Measurements from ENCODE around the gene CTNNBL1. TPM values are rescaled to one million over a fixed set of nuclear protein-coding genes. Genes with fewer than 3 reads are reported as not detected.

Gene CTNNBL1
- total RNA-seq, 1 experiment from 2014 or later = 64.4 TPM

DNA sequence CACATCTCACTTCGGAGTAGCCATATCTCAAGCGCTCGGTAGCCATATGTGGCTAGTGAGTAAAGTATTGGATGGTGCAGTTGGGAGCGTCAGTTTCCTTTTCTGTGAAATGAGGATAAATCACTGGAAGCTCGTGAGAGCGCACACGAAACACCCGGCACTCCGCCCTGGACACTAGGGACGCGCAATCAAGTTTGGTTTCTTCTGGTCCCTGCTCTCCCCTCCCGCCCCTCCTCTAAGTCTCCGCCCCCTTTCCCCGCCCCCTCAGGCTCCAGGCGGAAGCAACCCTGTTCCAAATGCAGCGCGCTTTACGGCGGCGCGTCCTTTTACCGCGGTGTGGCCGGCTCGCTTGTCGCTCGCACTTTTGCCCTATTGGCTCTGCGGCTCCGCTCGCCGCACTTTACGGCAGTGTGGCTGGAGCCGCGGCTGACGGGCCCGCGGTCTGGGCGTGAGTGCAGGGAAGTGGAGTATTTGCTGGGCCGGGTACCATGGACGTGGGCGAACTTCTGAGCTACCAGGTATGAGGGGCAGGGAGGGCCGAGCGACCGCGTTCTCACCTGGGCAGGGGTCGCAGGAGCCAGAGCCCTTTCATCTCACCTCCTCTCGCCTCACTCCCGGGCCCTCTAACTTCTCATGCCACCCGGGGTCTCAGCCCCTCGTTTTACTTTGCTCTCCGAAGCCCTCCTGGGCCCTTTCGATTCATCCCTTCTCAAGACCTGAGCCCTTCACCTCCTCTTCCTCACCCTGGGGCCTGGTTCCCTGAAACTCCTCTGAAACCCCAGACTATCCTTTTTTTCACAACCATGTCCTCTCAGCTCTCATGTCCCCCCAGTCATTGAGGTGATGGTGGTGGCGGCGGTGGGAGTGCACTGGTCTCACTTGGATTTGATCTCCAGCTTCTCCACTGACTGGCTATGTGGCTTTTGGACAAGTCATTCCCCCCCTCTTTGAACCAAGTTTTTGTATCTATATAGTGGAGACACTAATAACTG is at the start of gene CTNNBL1 (continued):
- TF ChIP-seq STAT6 (CRISPR knock-in tag; conservative IDR thresholded peaks at IDR 0.05; ENCODE audit: low read depth) = no peak

GRCh38 chr20:37644605-37645004 is 49.2 kb upstream of the CTNNBL1 start:
- no peaks in the 10 kb centered on the region for H3K36me3 Mint-ChIP-seq
- TF ChIP-seq FOXJ3 (CRISPR knock-in tag; IDR thresholded peaks at IDR 0.05; ENCODE audit: borderline replicate concordance) = no peak
- no peak for TF ChIP-seq NR2C2 (CRISPR knock-in tag; IDR thresholded peaks at IDR 0.05)
- TF ChIP-seq, protein P1, sequence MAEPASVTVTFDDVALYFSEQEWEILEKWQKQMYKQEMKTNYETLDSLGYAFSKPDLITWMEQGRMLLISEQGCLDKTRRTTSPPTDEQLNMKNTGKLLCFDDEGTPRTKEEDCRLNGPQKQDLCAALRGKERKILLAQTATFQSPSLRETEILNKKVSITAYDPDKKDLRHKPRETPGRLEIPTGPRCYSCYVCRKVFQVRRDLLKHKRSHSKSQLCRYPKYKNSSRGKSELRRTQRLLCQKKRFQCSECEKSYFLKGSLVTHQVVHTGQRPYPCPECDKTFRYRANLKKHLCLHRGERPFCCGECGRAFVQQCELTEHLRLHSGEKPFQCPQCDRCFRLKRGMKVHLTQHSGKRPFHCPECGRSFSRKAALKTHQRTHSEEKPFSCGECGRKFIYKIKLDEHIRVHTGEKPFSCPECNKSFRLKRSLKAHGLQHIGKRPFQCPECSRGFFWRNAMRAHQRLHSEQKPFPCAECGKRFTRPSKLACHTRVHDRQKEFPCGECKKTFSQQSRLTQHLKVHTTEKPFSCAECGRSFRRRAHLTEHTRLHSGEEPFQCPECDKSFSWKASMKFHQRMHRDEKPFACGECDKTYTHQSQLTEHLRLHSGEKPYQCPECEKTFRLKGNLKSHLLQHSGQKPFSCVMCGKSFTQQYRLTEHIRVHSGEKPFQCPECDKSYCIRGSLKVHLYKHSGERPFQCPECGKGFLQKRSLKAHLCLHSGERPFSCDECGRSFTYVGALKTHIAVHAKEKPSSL (CRISPR knock-in tag; conservative IDR thresholded peaks at IDR 0.05) = no peak
- no peak for TF ChIP-seq RORB (CRISPR knock-in tag; IDR thresholded peaks at IDR 0.05)
- TF ChIP-seq, protein P2, sequence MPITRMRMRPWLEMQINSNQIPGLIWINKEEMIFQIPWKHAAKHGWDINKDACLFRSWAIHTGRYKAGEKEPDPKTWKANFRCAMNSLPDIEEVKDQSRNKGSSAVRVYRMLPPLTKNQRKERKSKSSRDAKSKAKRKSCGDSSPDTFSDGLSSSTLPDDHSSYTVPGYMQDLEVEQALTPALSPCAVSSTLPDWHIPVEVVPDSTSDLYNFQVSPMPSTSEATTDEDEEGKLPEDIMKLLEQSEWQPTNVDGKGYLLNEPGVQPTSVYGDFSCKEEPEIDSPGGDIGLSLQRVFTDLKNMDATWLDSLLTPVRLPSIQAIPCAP (CRISPR knock-in tag; IDR thresholded peaks at IDR 0.05) = no peak
- no peak for TF ChIP-seq ETV6 (CRISPR knock-in tag; IDR thresholded peaks at IDR 0.05)
- no peak for TF ChIP-seq ATF1 (CRISPR knock-in tag; IDR thresholded peaks at IDR 0.05)
- no peak for TF ChIP-seq JAZF1 (CRISPR knock-in tag; IDR thresholded peaks at IDR 0.05)
- peaks cover 3% of the 10 kb centered on the region; the same call in 1 of the 2 replicates for H3K27me3 Mint-ChIP-seq (ENCODE audit: low read depth)
- no peak overlapping the region for H3K27ac Mint-ChIP-seq
- ATAC-seq = no peak
- POLR2A ChIA-PET = no interaction called here
- CTCF ChIA-PET = interaction anchor here (2.8 kb wide), 1 partner anchor 80 kb away, joined by 9 read pairs; no protein-coding TSS in a partner anchor
- H3K4me1 Mint-ChIP-seq = peaks cover 9% of the 10 kb centered on the region
- no peaks in the 10 kb centered on the region for H3K9me3 Mint-ChIP-seq
- no peak for DNase-seq (ENCODE audit: low spot score)
- no peak overlapping the region for H3K4me3 Mint-ChIP-seq

DNA sequence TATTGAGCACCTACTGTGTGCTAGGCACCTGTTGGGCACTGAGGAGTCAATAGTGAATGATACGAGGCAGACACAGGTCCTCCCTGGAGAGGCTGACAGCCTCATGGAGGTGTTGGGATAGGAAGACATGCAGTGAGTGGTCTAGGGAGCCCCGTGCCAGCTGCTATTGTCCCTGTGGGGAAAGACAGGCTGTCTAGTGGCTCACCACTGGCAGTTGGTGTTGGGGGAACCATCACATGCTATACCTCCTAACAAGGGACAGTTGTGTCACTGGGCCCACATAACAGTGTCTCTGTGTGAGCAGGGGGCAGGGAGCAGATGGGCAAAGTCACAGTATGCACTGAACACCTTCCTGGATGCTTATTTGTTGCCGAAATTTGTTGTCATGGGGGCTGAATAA is 45.9 kb upstream of the CTNNBL1 start:
- ATAC-seq (no peak), DNase-seq (ENCODE audit: low spot score) (no peak)
- H3K9me3 Mint-ChIP-seq = no peaks in the 10 kb centered on the region
- peaks cover 12% of the 10 kb centered on the region for H3K4me1 Mint-ChIP-seq
- no peak overlapping the region for H3K4me3 Mint-ChIP-seq
- TF ChIP-seq NR3C1 (CRISPR knock-in tag; conservative IDR thresholded peaks at IDR 0.05; ENCODE audit: low read depth) = no peak
- H3K27ac Mint-ChIP-seq = no peak overlapping the region
- no peaks in the 10 kb centered on the region for H3K36me3 Mint-ChIP-seq
- ChIA-PET CTCF (interaction anchor here (1.5 kb wide), 1 partner anchor 410 kb away, joined by 4 read pairs; no protein-coding TSS in a partner anchor), POLR2A (no interaction called here)
- H3K27me3 Mint-ChIP-seq (ENCODE audit: low read depth) = peaks cover 3% of the 10 kb centered on the region; the same call in 1 of the 2 replicates

GRCh38 chr20:37649017-37649416 is 44.8 kb upstream of the CTNNBL1 start:
- POLR2A ChIA-PET = no interaction called here
- Mint-ChIP-seq H3K4me3 (no peak overlapping the region), H3K27me3 (ENCODE audit: low read depth) (no peaks in the 10 kb centered on the region)
- TF ChIP-seq ELF4 (CRISPR knock-in tag; IDR thresholded peaks at IDR 0.05; ENCODE audit: low read depth) = no peak
- TF ChIP-seq ATF1 (CRISPR knock-in tag; IDR thresholded peaks at IDR 0.05) = no peak
- TF ChIP-seq, protein P3, sequence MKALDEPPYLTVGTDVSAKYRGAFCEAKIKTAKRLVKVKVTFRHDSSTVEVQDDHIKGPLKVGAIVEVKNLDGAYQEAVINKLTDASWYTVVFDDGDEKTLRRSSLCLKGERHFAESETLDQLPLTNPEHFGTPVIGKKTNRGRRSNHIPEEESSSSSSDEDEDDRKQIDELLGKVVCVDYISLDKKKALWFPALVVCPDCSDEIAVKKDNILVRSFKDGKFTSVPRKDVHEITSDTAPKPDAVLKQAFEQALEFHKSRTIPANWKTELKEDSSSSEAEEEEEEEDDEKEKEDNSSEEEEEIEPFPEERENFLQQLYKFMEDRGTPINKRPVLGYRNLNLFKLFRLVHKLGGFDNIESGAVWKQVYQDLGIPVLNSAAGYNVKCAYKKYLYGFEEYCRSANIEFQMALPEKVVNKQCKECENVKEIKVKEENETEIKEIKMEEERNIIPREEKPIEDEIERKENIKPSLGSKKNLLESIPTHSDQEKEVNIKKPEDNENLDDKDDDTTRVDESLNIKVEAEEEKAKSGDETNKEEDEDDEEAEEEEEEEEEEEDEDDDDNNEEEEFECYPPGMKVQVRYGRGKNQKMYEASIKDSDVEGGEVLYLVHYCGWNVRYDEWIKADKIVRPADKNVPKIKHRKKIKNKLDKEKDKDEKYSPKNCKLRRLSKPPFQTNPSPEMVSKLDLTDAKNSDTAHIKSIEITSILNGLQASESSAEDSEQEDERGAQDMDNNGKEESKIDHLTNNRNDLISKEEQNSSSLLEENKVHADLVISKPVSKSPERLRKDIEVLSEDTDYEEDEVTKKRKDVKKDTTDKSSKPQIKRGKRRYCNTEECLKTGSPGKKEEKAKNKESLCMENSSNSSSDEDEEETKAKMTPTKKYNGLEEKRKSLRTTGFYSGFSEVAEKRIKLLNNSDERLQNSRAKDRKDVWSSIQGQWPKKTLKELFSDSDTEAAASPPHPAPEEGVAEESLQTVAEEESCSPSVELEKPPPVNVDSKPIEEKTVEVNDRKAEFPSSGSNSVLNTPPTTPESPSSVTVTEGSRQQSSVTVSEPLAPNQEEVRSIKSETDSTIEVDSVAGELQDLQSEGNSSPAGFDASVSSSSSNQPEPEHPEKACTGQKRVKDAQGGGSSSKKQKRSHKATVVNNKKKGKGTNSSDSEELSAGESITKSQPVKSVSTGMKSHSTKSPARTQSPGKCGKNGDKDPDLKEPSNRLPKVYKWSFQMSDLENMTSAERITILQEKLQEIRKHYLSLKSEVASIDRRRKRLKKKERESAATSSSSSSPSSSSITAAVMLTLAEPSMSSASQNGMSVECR (CRISPR knock-in tag; IDR thresholded peaks at IDR 0.05; ENCODE audit: borderline replicate concordance) = no peak
- no peak for TF ChIP-seq CBFB (CRISPR knock-in tag; IDR thresholded peaks at IDR 0.05; ENCODE audit: low read depth)
- TF ChIP-seq KAT7 (CRISPR knock-in tag; IDR thresholded peaks at IDR 0.05; ENCODE audit: borderline replicate concordance) = no peak
- no peak for TF ChIP-seq GABPB1 (CRISPR knock-in tag; IDR thresholded peaks at IDR 0.05)
- TF ChIP-seq ATF3 (CRISPR knock-in tag; conservative IDR thresholded peaks at IDR 0.05) = no peak
- no peak for TF ChIP-seq MLX (CRISPR knock-in tag; IDR thresholded peaks at IDR 0.05)

More at GRCh38 chr20:37649017-37649416, 44.8 kb upstream of the CTNNBL1 start:
- DNase-seq (ENCODE audit: low spot score) (no peak), ATAC-seq (no peak)
- Mint-ChIP-seq H3K36me3 (no peaks in the 10 kb centered on the region), H3K9me3 (peaks cover 5% of the 10 kb centered on the region; the same call in 1 of the 2 replicates), H3K4me1 (peaks cover 12% of the 10 kb centered on the region), H3K27ac (no peak overlapping the region)
- CTCF ChIA-PET = interaction anchor here (1.5 kb wide), 1 partner anchor 409 kb away, joined by 4 read pairs; no protein-coding TSS in a partner anchor
